ENCODE measurements around the gene SPPL3. TPM values are rescaled to one million over a fixed set of nuclear protein-coding genes. Genes with fewer than 3 reads are reported as not detected.

SPPL3 gene
- total and polyA plus RNA-seq, 9 donors: 10.2 to 68.2 (median 54.0) TPM

DNA sequence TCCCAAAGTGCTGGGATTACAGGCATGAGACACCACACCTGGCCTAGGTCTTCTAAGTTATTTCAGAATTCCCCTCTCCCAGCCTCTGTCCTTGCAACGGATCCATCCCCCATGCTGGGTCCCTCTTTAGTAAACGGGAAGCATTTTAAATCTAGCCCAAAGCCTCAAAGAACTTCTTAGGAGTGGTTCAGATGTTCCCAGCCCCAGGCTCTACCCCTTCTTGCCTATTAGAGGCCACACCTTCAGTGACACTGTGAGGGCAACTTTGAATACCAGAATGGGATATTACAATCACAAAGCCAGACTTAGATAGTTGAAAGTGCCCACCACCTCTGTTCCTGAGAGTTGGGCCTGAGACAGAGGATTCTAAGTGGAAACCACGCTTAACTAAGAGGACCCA is 18.1 kb upstream of the SPPL3 start:
- no peaks in the 10 kb centered on the region for H3K36me3 ChIP-seq (ENCODE audit: control insufficient read depth, insufficient read depth, low read length)
- H3K4me1 ChIP-seq (ENCODE audit: control insufficient read depth, insufficient read depth, low read length): no peaks in the 10 kb centered on the region
- WGBS (ENCODE audit: insufficient coverage): 23% methylated on average over 2 of the region's 3 CpGs
- H3K27ac ChIP-seq (ENCODE audit: low read length): no peak overlapping the region
- no peaks in the 10 kb centered on the region for H3K27me3 ChIP-seq (ENCODE audit: control insufficient read depth, insufficient read depth, low read length)
- H3K4me3 ChIP-seq (ENCODE audit: low read length): no peak overlapping the region
- no peak for DNase-seq
- peaks cover 5% of the 10 kb centered on the region for H3K9me3 ChIP-seq (replicated peaks; ENCODE audit: control insufficient read depth, low read depth, low read length)

- DNase-seq: no peak
- H3K9me3 ChIP-seq (replicated peaks; ENCODE audit: control insufficient read depth, low read depth, low read length): peaks cover 5% of the 10 kb centered on the region
- no peaks in the 10 kb centered on the region for H3K36me3 ChIP-seq (ENCODE audit: control insufficient read depth, insufficient read depth, low read length)
- H3K4me1 ChIP-seq (ENCODE audit: control insufficient read depth, insufficient read depth, low read length): no peaks in the 10 kb centered on the region
- H3K27ac ChIP-seq (ENCODE audit: low read length): no peak overlapping the region
- H3K27me3 ChIP-seq (ENCODE audit: control insufficient read depth, insufficient read depth, low read length): no peaks in the 10 kb centered on the region
- H3K4me3 ChIP-seq (ENCODE audit: low read length): no peak overlapping the region
These were observed 17.5 kb upstream of the SPPL3 start for GRCh38 chr12:120921637-120922036.

DNA sequence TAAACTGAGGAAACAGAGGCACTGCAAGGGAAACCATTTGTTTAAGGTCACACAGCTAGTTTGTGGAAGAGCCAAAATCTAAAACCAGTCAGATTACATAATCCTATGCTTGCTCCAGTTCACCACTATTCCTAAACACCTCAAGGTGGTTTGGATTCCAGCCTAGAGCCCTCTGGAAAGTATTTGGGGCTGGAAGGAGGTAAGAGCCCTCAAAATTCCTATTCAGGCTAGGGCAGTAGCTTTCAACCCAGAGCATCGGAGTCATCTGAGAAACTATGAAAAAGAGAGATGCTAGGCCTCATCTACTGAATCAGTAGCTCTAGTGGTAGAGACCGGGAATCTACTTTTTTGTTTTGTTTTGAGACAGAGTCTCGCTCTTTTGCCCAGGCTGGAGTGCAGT is 16.0 kb upstream of the SPPL3 start:
- Histone ChIP-seq H3K4me3 (ENCODE audit: low read length) (no peak overlapping the region), H3K27me3 (ENCODE audit: control insufficient read depth, insufficient read depth, low read length) (no peaks in the 10 kb centered on the region), H3K4me1 (ENCODE audit: control insufficient read depth, insufficient read depth, low read length) (no peaks in the 10 kb centered on the region), H3K27ac (ENCODE audit: low read length) (no peak overlapping the region), H3K9me3 (replicated peaks; ENCODE audit: control insufficient read depth, low read depth, low read length) (peaks cover 5% of the 10 kb centered on the region), H3K36me3 (ENCODE audit: control insufficient read depth, insufficient read depth, low read length) (no peaks in the 10 kb centered on the region)
- no peak for DNase-seq
- WGBS (ENCODE audit: insufficient coverage): 97% methylated on average over 3 of the region's 3 CpGs

DNA sequence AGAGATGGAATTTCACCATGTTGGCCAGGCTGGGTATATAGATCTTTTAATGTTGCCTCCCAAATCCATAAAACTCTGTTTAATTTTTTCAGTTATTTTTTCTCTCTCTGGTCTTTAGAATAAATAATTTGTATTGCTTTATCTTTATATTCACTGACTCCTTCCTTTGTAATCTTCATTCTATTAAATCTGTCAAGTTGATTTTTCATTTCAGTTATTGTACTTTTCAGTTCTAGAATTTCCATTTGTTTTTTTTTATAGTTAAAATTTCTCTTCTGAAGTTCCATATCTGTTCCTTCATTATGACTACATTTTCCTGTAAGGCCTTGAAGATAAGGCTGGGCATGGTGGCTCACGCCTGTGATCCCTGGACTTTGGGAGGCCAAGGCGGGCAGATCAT is 13.6 kb upstream of the SPPL3 start:
- no peaks in the 10 kb centered on the region for H3K4me1 ChIP-seq (ENCODE audit: control insufficient read depth, insufficient read depth, low read length)
- WGBS (ENCODE audit: insufficient coverage): no CpG with 5 or more reads among the region's 2 CpGs
- peaks cover 5% of the 10 kb centered on the region for H3K9me3 ChIP-seq (replicated peaks; ENCODE audit: control insufficient read depth, low read depth, low read length)
- no peak overlapping the region for H3K27ac ChIP-seq (ENCODE audit: low read length)
- no peak for DNase-seq
- no peaks in the 10 kb centered on the region for H3K27me3 ChIP-seq (ENCODE audit: control insufficient read depth, insufficient read depth, low read length)
- no peaks in the 10 kb centered on the region for H3K36me3 ChIP-seq (ENCODE audit: control insufficient read depth, insufficient read depth, low read length)
- no peak overlapping the region for H3K4me3 ChIP-seq (ENCODE audit: low read length)

GRCh38 chr12:120916561-120916960 is 12.4 kb upstream of the SPPL3 start:
- no peak overlapping the region for H3K4me3 ChIP-seq (ENCODE audit: low read length)
- H3K4me1 ChIP-seq (ENCODE audit: control insufficient read depth, insufficient read depth, low read length): no peaks in the 10 kb centered on the region
- peaks cover 2% of the 10 kb centered on the region for H3K27me3 ChIP-seq (ENCODE audit: control insufficient read depth, insufficient read depth, low read length)
- no peak overlapping the region for H3K27ac ChIP-seq (ENCODE audit: low read length)
- no peak for DNase-seq
- 91% methylated on average over 11 of the region's 14 CpGs for WGBS (ENCODE audit: insufficient coverage)
- no peaks in the 10 kb centered on the region for H3K36me3 ChIP-seq (ENCODE audit: control insufficient read depth, insufficient read depth, low read length)
- H3K9me3 ChIP-seq (replicated peaks; ENCODE audit: control insufficient read depth, low read depth, low read length): peaks cover 5% of the 10 kb centered on the region

DNA sequence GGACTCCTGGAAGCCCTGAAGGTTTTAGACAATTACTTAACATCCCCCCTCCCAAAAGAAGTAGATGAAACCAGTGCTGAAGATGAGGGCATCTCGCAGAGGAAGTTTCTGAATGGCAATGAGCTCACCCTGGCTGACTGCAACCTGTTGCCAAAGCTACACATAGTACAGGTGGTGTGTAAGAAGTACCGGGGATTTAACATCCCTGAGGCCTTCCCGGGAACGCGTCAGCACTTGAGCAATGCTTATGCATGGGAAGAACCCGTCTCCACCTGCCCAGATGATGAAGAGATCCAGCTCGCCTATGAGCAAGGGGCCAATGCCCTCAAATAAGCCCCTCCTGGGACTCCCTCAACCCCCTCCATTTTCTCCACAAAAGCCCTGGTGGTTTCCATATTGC is 10.6 kb upstream of the SPPL3 start:
- 37% methylated on average over 2 of the region's 7 CpGs for WGBS (ENCODE audit: insufficient coverage)
- DNase-seq: no peak
- Histone ChIP-seq H3K9me3 (replicated peaks; ENCODE audit: control insufficient read depth, low read depth, low read length) (peaks cover 5% of the 10 kb centered on the region), H3K36me3 (ENCODE audit: control insufficient read depth, insufficient read depth, low read length) (no peaks in the 10 kb centered on the region), H3K4me1 (ENCODE audit: control insufficient read depth, insufficient read depth, low read length) (no peaks in the 10 kb centered on the region), H3K27ac (ENCODE audit: low read length) (no peak overlapping the region), H3K27me3 (ENCODE audit: control insufficient read depth, insufficient read depth, low read length) (peaks cover 2% of the 10 kb centered on the region), H3K4me3 (ENCODE audit: low read length) (no peak overlapping the region)

DNA sequence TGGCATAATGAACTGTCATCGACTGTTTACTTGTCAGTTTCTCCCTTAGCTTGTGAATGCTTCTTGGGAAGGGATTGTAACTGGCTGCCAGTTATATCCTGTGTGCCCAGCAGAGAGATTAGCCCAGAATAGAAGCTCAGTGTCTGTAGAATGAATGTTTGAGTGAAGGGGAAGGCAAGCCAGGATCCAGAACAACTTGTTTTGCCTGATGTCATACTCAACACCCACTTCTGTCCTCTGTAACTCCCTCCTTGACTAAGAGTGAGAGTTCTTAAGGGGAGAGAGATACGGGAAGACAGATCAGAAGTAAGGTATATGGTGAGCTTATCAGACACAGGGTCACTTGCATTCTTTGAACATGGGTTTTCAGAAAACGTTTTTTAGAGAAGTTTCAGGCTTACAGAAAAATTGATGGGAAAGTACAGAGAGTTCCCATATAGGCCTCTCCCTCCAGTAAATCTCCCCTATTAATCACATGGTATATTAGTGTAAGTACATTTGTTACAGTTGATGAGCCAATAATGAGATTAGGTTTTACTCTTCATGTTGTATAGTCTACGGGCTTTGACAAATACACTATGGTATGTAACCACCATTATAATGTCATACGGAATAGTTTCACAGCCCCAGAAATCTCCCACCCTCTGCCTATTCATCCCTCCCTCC is 5.6 kb upstream of the SPPL3 start:
- 88% methylated on average over 2 of the region's 5 CpGs for WGBS (ENCODE audit: insufficient coverage)
- H3K36me3 ChIP-seq (ENCODE audit: control insufficient read depth, insufficient read depth, low read length): no peaks in the 10 kb centered on the region

GRCh38 chr12:120905856-120906384 is 1.8 kb upstream of the SPPL3 start:
- no peaks in the 10 kb centered on the region for H3K9me3 ChIP-seq (replicated peaks; ENCODE audit: control insufficient read depth, low read depth, low read length)
- WGBS (ENCODE audit: insufficient coverage): 62% methylated on average over 2 of the region's 5 CpGs
- H3K27ac ChIP-seq (ENCODE audit: low read length): no peak overlapping the region
- H3K36me3 ChIP-seq (ENCODE audit: control insufficient read depth, insufficient read depth, low read length): no peaks in the 10 kb centered on the region
- no peaks in the 10 kb centered on the region for H3K27me3 ChIP-seq (ENCODE audit: control insufficient read depth, insufficient read depth, low read length)
- H3K4me3 ChIP-seq (ENCODE audit: low read length): no peak overlapping the region
- peak; percentile 3 for DNase-seq
- peaks cover 15% of the 10 kb centered on the region for H3K4me1 ChIP-seq (ENCODE audit: control insufficient read depth, insufficient read depth, low read length)

More for the DNA sequence above, 5.6 kb upstream of the SPPL3 start:
- Histone ChIP-seq H3K4me3 (ENCODE audit: low read length) (no peak overlapping the region), H3K27ac (ENCODE audit: low read length) (no peak overlapping the region), H3K27me3 (ENCODE audit: control insufficient read depth, insufficient read depth, low read length) (peaks cover 2% of the 10 kb centered on the region), H3K9me3 (replicated peaks; ENCODE audit: control insufficient read depth, low read depth, low read length) (no peaks in the 10 kb centered on the region), H3K4me1 (ENCODE audit: control insufficient read depth, insufficient read depth, low read length) (peaks cover 1% of the 10 kb centered on the region)
- DNase-seq: no peak

DNA sequence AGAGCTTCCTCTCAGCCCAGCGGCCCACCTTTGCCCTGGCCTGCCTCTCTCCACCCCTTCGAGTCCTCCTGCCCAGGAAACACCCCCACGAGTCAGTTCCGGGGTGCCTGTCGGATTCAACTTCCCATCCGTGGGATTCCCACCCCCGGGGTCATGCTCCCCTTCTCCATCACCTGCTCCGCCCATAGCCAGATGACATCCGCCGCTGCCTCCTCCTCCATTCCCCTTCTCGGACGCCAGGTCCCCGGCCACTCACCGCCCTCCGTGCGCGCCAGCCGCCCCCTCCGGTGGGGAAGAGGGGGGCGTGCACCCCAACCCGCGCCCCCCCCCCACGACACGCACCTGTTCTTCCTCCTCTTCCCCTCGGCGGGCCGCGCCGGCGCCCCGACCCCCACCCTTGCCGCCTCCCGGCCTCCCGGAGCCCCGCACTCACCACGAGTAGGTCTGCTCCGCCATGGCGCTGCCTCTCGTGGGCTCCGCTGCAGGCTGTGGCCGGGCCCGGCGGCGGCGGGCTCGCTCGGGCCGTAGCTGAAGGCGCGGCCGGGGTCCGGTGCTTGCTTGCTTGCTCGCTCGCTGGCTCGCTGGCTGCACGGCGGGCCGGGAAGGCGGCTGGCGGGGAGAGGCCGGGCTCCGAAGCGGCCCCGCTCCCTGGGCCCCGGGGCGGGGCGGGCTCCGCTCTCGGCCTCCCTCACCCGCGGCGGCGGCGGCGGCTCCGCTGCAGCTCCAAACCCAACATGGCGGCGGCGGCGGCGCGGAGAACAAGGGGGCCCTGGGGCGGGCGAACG is 554 bp downstream of the SPPL3 start:
- H3K27ac ChIP-seq (ENCODE audit: low read length): peak overlapping the region; percentile 67
- DNase-seq: peak; percentile 62
- under 1% methylated on average over 74 of the region's 85 CpGs for WGBS (ENCODE audit: insufficient coverage)
- H3K27me3 ChIP-seq (ENCODE audit: control insufficient read depth, insufficient read depth, low read length): no peaks in the 10 kb centered on the region
- peaks cover 5% of the 10 kb centered on the region for H3K36me3 ChIP-seq (ENCODE audit: control insufficient read depth, insufficient read depth, low read length)
- H3K9me3 ChIP-seq (replicated peaks; ENCODE audit: control insufficient read depth, low read depth, low read length): no peaks in the 10 kb centered on the region
- peak overlapping the region; percentile 86 for H3K4me3 ChIP-seq (ENCODE audit: low read length)
- H3K4me1 ChIP-seq (ENCODE audit: control insufficient read depth, insufficient read depth, low read length): peaks cover 15% of the 10 kb centered on the region

DNA sequence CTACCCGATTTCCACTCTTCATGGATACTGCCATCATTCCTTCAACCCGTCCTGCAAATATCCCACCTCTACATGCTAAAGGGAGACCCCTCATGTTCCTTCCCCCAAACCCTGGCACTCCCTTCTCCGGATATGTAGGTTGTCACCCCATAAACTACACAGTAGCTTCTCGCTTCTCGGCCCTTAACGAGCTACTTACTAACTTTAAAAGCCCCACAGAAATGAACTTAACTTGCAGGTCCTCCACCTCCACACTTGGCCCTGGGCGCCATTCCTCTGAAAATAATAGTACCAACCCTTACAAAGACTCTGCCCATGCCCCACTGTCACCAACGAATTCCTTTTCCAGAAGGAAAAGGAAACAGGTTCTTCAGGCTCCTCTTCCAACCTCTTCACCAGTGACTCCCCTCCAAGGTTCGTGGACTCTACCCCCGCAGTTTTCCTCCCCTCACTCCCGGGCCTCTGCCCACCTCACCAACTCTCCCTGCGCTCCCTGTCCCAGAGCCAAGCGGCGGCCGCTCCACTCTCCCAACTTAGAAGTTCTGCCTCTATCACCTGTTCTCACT is 1.2 kb downstream of the SPPL3 start:
- Histone ChIP-seq H3K4me1 (ENCODE audit: control insufficient read depth, insufficient read depth, low read length) (peaks cover 15% of the 10 kb centered on the region), H3K9me3 (replicated peaks; ENCODE audit: control insufficient read depth, low read depth, low read length) (no peaks in the 10 kb centered on the region), H3K27me3 (ENCODE audit: control insufficient read depth, insufficient read depth, low read length) (no peaks in the 10 kb centered on the region), H3K36me3 (ENCODE audit: control insufficient read depth, insufficient read depth, low read length) (peaks cover 5% of the 10 kb centered on the region), H3K27ac (ENCODE audit: low read length) (peak overlapping the region; percentile 67), H3K4me3 (ENCODE audit: low read length) (peak overlapping the region; percentile 86)
- 7% methylated on average over 15 of the region's 15 CpGs for WGBS (ENCODE audit: insufficient coverage)
- DNase-seq: peak; percentile 4

Measured in muscle of leg (tissue), 11 donors.